Measurements from ENCODE around the gene ARL5A.

Gene ARL5A

GRCh38 chr2:151826737-151827157 is 1.5 kb downstream of the ARL5A start:
- no peak for TF ChIP-seq CTCF (IDR thresholded peaks at IDR 0.05)
- Histone ChIP-seq H3K27ac (peak overlapping the region; percentile 81 to 95), H3K4me3 (peak overlapping the region; percentile 92)
- DNase-seq (ENCODE audit: low spot score), result no peak

DNA sequence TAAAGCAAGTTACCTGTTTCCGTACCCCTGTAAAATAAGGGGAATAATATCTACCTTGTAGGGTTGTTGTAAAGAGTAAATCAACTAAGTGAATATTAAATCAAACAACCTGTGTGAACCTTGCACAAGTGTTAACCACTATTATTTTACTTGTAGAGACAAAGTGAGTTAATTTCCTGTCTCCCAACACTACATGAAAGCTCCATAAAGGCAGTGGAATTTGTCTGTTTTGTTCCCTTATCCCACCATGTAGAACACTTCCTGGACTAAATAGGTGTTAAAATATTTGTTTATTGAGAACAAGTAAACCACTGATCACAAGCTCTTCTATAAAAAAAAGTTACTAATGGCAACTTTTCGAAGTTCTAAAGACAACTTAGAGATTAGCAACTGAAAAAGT is 3.3 kb downstream of the ARL5A start:
- DNase-seq (ENCODE audit: low spot score), result no peak
- no peak overlapping the region for H3K27ac ChIP-seq
- TF ChIP-seq CTCF (IDR thresholded peaks at IDR 0.05), result no peak
- H3K4me3 ChIP-seq, result no peak overlapping the region

DNA sequence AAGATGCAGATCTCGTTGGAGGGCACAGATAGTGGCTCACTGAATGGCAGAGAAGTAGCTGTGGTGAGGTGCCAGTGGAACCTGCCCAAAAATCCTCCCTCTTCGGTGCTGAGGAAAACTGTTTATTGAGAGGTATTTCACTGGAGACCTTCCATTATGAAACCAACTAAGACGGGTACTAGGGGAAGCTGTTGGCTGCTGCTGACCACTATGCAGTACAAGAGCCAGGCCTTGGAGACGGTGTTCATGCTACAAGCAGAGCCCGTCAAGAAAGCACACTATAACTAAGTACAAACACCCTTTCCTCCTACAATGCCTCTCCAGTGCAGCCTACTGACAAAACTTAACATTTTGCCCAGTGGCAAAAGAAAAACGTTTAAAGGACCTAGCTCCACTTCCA is 4.6 kb downstream of the ARL5A start:
- DNase-seq (ENCODE audit: low spot score), result no peak
- Histone ChIP-seq H3K4me3 (peak overlapping the region; percentile 40), H3K27ac (peak overlapping the region in 1 of 2 donors; percentile 45)
- no peak for TF ChIP-seq CTCF (IDR thresholded peaks at IDR 0.05)

GRCh38 chr2:151819920-151820319 is 8.3 kb downstream of the ARL5A start:
- Histone ChIP-seq H3K27ac (no peak overlapping the region), H3K4me3 (no peak overlapping the region)
- DNase-seq (ENCODE audit: low spot score), result no peak
- no peak for TF ChIP-seq CTCF (IDR thresholded peaks at IDR 0.05)

- TF ChIP-seq CTCF (IDR thresholded peaks at IDR 0.05), result no peak
- H3K4me3 ChIP-seq, result no peak overlapping the region
- DNase-seq (ENCODE audit: low spot score), result no peak
- H3K27ac ChIP-seq, result no peak overlapping the region
Measured at GRCh38 chr2:151817929-151818328, 10.3 kb downstream of the ARL5A start.

GRCh38 chr2:151816843-151817242 is 11.4 kb downstream of the ARL5A start:
- no peak overlapping the region for H3K4me3 ChIP-seq
- no peak for DNase-seq (ENCODE audit: low spot score)
- no peak for TF ChIP-seq CTCF (IDR thresholded peaks at IDR 0.05)
- H3K27ac ChIP-seq, result no peak overlapping the region

DNA sequence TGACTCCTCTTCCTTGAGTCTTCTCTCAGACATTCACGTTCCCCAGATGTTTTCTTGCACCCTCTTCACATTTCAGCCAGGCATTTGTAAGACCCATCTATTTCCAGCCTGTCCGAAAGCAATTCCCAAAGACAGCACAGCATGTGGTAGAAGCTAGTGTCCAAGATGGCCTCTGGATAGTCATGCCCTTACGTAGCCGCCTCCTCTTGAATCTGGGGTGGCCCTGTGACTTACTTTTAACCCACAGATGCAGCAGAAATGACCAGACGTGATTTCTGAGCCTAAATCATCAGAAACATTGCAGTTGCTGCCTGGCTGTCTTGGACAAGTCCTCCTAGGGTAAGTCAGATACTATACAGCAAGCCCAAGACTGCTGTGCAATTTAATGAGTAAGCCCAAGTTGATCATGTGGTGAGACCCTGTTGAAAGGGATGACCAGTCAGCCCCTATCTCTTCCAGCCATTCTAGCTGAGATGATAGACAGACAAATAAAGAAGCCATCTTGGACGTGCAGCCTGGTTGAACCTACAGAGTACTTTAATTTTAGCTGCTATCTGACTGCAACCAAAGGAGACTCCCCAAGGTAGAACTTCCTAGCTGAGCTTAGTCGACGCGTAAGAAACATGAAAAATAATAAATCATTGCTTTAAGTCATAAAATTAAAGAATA is 12.3 kb downstream of the ARL5A start:
- Histone ChIP-seq H3K4me3 (no peak overlapping the region), H3K27ac (no peak overlapping the region)
- DNase-seq (ENCODE audit: low spot score), result no peak
- no peak for TF ChIP-seq CTCF (IDR thresholded peaks at IDR 0.05)

Data from coronary artery (tissue), 2 donors.